K562 (cell line): ENCODE results near the gene UBE2D2. TPM values are rescaled to one million over a fixed set of nuclear protein-coding genes. Genes with fewer than 3 reads are reported as not detected.

Experiments used
- ATF7 ChIP-seq: fragments of 450-650 bp; IDR thresholded peaks from 2 replicates; pipeline ENCODE4 v1.7.1; 2014; ENCODE audit warnings: mild to moderate bottlenecking, moderate library complexity
- HEY1 ChIP-seq: fragments of 250-450 bp; sonication (Bioruptor Pico); IDR thresholded peaks from 2 replicates; pipeline ENCODE4 v1.5.0; 2020; ENCODE audit warnings: mild to moderate bottlenecking, moderate library complexity, borderline replicate concordance
- KDM1A ChIP-seq, 2 experiments: fragments of 450-650 bp; IDR thresholded peaks; 2 replicates each; pipeline ENCODE4 v1.6.1; 2016; ENCODE audit warnings: mild to moderate bottlenecking in 2 of 2
- ZNF121 ChIP-seq: sonication (generic); formaldehyde crosslinking; conservative IDR thresholded peaks from 2 replicates; pipeline ENCODE4 v1.8.0; 2022; ENCODE audit warnings: missing genetic modification reagents
- ZNF695 ChIP-seq: fragments of 450-650 bp; formaldehyde crosslinking; IDR thresholded peaks from 2 replicates; pipeline ENCODE4 v1.4.0; 2020; ENCODE audit warnings: mild to moderate bottlenecking, moderate library complexity
- ZNF780A ChIP-seq: fragments of 250-450 bp; sonication (Bioruptor Pico); IDR thresholded peaks from 2 replicates; pipeline ENCODE4 v1.5.0; 2021; ENCODE audit warnings: mild to moderate bottlenecking
- polyA plus RNA-seq, 8 experiments: library from polyadenylated mRNA; depleted of rRNA in 4 of 8; stranded (reverse) in 5 of 8; unstranded in 3 of 8; fragments of >200 nt; fragmentation: Nextera tagmentation in 2 of 8; fragmentation: Illumina TruSeq in 1 of 8; extraction: Ambion mirVana in 2 of 8; extraction: Trizol in 1 of 8; gene quantifications; 2 replicates each; pipeline versions ENCODE4 v1.2.1 to v1.2.3, GENCODE V29; 2011 to 2014; ENCODE audit warnings: inconsistent platforms in 1 of 8, missing spikeins in 1 of 8
- total RNA-seq, 7 experiments: library from RNA; depleted of rRNA in 6 of 7; stranded (reverse); fragments of >200 nt in 6 of 7; fragmentation: Illumina TruSeq in 2 of 7; extraction: Trizol in 2 of 7; gene quantifications; 2 replicates each; pipeline versions ENCODE4 v1.2.1 to v1.2.3, GENCODE V29; 2011 to 2021; ENCODE audit warnings: low replicate concordance in 1 of 7
- TF ChIP-seq, protein P1 (sequence below): fragments of 450-650 bp; IDR thresholded peaks from 2 replicates; pipeline ENCODE4 v1.6.1; 2016; ENCODE audit warnings: mild to moderate bottlenecking, moderate library complexity
- TF ChIP-seq, protein P2 (sequence below), 2 experiments: IDR thresholded peaks; 2 replicates each; pipeline ENCODE4 v1.6.1; 2012; ENCODE audit warnings: improper control_type of control experiment in 2 of 2, low read depth in 2 of 2, low read length in 2 of 2, borderline replicate concordance in 1 of 2
- TF ChIP-seq, protein P3 (sequence below): sonication (generic); formaldehyde crosslinking; IDR thresholded peaks from 2 replicates; pipeline ENCODE4 v1.8.0; 2022; ENCODE audit warnings: missing genetic modification reagents, mild to moderate bottlenecking, borderline replicate concordance

Gene UBE2D2
- total and polyA plus RNA-seq, 9 of the 15 experiments (the other 6 are each of a cell fraction or from before 2014, with no cell fraction given): 53.6 to 198 (median 122) TPM

DNA sequence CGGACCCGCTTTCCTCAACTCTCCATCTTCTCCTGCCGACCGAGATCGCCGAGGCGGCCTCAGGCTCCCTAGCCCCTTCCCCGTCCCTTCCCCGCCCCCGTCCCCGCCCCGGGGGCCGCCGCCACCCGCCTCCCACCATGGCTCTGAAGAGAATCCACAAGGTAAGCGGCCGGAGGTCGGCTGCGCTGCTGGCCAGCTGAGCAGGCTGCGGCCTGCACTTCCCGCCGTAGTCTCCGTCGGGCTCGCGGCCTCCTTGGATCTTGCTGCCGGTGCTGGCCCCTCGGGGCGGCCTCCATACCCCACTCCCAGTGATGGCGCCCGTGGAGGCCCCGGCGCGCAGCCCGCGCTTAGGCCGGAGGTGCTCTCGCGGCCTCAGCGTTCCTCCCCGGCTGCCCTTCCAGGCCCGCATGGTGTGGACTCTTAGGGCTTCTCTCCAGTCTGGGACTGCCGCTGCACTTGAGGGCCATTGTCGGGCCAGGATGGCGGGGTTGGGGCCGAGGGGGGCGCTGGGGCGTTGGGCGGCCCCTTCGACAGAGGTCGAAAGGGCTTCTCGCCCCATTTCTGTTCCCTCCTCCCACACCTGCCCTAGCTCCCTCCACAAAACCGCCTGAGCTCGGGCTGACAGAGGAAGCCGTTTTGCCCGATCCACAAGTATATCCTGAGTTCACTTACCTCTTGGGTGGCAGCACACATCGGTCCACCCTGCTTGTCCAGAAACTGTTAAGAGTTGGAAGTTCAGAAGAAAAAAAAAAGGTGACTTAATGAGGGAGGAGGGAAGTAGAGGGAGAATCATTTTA is 714 bp downstream of the UBE2D2 start (continued):
- TF ChIP-seq, protein P1, sequence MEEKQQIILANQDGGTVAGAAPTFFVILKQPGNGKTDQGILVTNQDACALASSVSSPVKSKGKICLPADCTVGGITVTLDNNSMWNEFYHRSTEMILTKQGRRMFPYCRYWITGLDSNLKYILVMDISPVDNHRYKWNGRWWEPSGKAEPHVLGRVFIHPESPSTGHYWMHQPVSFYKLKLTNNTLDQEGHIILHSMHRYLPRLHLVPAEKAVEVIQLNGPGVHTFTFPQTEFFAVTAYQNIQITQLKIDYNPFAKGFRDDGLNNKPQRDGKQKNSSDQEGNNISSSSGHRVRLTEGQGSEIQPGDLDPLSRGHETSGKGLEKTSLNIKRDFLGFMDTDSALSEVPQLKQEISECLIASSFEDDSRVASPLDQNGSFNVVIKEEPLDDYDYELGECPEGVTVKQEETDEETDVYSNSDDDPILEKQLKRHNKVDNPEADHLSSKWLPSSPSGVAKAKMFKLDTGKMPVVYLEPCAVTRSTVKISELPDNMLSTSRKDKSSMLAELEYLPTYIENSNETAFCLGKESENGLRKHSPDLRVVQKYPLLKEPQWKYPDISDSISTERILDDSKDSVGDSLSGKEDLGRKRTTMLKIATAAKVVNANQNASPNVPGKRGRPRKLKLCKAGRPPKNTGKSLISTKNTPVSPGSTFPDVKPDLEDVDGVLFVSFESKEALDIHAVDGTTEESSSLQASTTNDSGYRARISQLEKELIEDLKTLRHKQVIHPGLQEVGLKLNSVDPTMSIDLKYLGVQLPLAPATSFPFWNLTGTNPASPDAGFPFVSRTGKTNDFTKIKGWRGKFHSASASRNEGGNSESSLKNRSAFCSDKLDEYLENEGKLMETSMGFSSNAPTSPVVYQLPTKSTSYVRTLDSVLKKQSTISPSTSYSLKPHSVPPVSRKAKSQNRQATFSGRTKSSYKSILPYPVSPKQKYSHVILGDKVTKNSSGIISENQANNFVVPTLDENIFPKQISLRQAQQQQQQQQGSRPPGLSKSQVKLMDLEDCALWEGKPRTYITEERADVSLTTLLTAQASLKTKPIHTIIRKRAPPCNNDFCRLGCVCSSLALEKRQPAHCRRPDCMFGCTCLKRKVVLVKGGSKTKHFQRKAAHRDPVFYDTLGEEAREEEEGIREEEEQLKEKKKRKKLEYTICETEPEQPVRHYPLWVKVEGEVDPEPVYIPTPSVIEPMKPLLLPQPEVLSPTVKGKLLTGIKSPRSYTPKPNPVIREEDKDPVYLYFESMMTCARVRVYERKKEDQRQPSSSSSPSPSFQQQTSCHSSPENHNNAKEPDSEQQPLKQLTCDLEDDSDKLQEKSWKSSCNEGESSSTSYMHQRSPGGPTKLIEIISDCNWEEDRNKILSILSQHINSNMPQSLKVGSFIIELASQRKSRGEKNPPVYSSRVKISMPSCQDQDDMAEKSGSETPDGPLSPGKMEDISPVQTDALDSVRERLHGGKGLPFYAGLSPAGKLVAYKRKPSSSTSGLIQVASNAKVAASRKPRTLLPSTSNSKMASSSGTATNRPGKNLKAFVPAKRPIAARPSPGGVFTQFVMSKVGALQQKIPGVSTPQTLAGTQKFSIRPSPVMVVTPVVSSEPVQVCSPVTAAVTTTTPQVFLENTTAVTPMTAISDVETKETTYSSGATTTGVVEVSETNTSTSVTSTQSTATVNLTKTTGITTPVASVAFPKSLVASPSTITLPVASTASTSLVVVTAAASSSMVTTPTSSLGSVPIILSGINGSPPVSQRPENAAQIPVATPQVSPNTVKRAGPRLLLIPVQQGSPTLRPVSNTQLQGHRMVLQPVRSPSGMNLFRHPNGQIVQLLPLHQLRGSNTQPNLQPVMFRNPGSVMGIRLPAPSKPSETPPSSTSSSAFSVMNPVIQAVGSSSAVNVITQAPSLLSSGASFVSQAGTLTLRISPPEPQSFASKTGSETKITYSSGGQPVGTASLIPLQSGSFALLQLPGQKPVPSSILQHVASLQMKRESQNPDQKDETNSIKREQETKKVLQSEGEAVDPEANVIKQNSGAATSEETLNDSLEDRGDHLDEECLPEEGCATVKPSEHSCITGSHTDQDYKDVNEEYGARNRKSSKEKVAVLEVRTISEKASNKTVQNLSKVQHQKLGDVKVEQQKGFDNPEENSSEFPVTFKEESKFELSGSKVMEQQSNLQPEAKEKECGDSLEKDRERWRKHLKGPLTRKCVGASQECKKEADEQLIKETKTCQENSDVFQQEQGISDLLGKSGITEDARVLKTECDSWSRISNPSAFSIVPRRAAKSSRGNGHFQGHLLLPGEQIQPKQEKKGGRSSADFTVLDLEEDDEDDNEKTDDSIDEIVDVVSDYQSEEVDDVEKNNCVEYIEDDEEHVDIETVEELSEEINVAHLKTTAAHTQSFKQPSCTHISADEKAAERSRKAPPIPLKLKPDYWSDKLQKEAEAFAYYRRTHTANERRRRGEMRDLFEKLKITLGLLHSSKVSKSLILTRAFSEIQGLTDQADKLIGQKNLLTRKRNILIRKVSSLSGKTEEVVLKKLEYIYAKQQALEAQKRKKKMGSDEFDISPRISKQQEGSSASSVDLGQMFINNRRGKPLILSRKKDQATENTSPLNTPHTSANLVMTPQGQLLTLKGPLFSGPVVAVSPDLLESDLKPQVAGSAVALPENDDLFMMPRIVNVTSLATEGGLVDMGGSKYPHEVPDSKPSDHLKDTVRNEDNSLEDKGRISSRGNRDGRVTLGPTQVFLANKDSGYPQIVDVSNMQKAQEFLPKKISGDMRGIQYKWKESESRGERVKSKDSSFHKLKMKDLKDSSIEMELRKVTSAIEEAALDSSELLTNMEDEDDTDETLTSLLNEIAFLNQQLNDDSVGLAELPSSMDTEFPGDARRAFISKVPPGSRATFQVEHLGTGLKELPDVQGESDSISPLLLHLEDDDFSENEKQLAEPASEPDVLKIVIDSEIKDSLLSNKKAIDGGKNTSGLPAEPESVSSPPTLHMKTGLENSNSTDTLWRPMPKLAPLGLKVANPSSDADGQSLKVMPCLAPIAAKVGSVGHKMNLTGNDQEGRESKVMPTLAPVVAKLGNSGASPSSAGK: no peak
- no peak for TF ChIP-seq ATF7
- TF ChIP-seq ZNF695 (CRISPR knock-in tag): no peak
- 0 out of 2 replicates have a peak, but pooled peaks have one; percentile 5 for TF ChIP-seq ZNF121 (CRISPR knock-in tag)
- TF ChIP-seq HEY1 (CRISPR knock-in tag): no peak
- no peak for TF ChIP-seq KDM1A (IDR thresholded peaks at IDR 0.05)
- TF ChIP-seq ZNF780A (CRISPR knock-in tag): no peak
- TF ChIP-seq, protein P2, sequence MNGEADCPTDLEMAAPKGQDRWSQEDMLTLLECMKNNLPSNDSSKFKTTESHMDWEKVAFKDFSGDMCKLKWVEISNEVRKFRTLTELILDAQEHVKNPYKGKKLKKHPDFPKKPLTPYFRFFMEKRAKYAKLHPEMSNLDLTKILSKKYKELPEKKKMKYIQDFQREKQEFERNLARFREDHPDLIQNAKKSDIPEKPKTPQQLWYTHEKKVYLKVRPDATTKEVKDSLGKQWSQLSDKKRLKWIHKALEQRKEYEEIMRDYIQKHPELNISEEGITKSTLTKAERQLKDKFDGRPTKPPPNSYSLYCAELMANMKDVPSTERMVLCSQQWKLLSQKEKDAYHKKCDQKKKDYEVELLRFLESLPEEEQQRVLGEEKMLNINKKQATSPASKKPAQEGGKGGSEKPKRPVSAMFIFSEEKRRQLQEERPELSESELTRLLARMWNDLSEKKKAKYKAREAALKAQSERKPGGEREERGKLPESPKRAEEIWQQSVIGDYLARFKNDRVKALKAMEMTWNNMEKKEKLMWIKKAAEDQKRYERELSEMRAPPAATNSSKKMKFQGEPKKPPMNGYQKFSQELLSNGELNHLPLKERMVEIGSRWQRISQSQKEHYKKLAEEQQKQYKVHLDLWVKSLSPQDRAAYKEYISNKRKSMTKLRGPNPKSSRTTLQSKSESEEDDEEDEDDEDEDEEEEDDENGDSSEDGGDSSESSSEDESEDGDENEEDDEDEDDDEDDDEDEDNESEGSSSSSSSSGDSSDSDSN (IDR thresholded peaks at IDR 0.05; ENCODE audit: borderline replicate concordance in 1 of 2, low read depth in 2 of 2, low read length in 2 of 2): peak; percentile 35 to 51; a peak in 2 of 4 replicates
- TF ChIP-seq, protein P3, sequence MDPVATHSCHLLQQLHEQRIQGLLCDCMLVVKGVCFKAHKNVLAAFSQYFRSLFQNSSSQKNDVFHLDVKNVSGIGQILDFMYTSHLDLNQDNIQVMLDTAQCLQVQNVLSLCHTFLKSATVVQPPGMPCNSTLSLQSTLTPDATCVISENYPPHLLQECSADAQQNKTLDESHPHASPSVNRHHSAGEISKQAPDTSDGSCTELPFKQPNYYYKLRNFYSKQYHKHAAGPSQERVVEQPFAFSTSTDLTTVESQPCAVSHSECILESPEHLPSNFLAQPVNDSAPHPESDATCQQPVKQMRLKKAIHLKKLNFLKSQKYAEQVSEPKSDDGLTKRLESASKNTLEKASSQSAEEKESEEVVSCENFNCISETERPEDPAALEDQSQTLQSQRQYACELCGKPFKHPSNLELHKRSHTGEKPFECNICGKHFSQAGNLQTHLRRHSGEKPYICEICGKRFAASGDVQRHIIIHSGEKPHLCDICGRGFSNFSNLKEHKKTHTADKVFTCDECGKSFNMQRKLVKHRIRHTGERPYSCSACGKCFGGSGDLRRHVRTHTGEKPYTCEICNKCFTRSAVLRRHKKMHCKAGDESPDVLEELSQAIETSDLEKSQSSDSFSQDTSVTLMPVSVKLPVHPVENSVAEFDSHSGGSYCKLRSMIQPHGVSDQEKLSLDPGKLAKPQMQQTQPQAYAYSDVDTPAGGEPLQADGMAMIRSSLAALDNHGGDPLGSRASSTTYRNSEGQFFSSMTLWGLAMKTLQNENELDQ (CRISPR knock-in tag): peak; percentile 68; the same call in 1 of the 2 replicates
